HL-60 (cell line): ENCODE data around the gene EXOC6B.

ENCODE experiments used
- DNase-seq, 2 experiments: peaks; one replicate each; pipeline ENCODE4 v3.0.0-alpha.2; 2010 to 2020; ENCODE audit warnings: low read depth in 1 of 2, low spot score in 1 of 2
- H3K27ac ChIP-seq: fragments of 250-450 bp; sonication (Bioruptor Pico); replicated peaks from 2 replicates; pipeline ENCODE4 v1.5.1; 2020; ENCODE audit warnings: mild to moderate bottlenecking, moderate library complexity
- H3K27me3 ChIP-seq: fragments of 250-450 bp; sonication (Bioruptor Pico); 2 replicates; pipeline ENCODE4 v1.5.1; 2021; ENCODE audit warnings: mild to moderate bottlenecking, moderate library complexity; ENCODE audit not compliant: insufficient read depth, poor library complexity, severe bottlenecking
- H3K4me3 ChIP-seq: replicated peaks from 2 replicates; pipeline ENCODE4 v1.5.1; 2011; ENCODE audit warnings: mild to moderate bottlenecking, control low read depth, low read length; ENCODE audit not compliant: insufficient read depth
- CTCF ChIP-seq: IDR thresholded peaks from one replicate; pipeline ENCODE4 v1.5.1; 2011; ENCODE audit warnings: low read length, control low read depth, inconsistent platforms; ENCODE audit not compliant: insufficient read depth
- GABPA ChIP-seq: IDR thresholded peaks from 2 replicates; pipeline ENCODE4 v1.6.1; 2012; ENCODE audit warnings: low read depth
- POLR2AphosphoS5 ChIP-seq: IDR thresholded peaks from 2 replicates; pipeline ENCODE4 v1.6.1; 2012; ENCODE audit warnings: low read depth
- REST ChIP-seq: IDR thresholded peaks from 2 replicates; pipeline ENCODE4 v1.6.1; 2012; ENCODE audit warnings: low read depth; ENCODE audit not compliant: insufficient replicate concordance
- SPI1 ChIP-seq: IDR thresholded peaks from 2 replicates; pipeline ENCODE4 v1.6.1; 2012; ENCODE audit warnings: low read depth, mild to moderate bottlenecking, borderline replicate concordance

Gene EXOC6B

DNA sequence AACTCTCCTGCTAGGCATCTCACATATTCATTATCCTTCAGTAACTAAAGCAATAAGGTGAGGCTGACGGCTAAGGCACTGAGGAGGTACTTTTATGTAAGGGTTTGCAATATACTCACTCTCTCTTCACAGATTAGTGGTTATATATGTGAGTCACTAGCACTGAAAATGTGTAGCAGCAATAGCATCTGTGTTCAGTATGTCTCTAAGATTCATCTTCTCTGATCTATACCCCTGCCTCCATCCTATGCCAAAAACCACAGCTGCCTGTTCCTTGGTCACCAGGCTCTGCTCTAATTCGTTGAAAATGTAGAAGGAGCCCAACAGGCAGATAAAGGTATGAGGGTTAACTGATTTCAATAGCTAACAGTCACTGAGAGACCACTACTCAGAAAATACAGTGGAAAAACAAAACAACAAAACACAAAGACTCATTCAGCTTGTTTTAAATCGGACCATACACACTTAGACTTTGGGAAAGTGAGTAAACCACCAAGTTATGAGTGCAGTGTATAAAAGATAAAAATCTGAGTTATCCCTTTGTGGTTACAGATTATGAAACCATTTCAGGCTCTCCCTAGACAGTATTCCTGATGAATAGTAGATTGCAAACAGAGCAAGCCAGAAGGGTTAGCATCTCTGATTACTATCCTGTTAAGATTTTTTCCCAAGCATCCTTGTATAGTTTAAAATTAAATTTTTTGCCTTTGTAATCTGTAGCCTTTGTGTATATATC is 602.8 kb downstream of the EXOC6B start:
- DNase-seq, result no peak
- Histone ChIP-seq H3K27ac (no peak overlapping the region), H3K4me3 (no peak overlapping the region), H3K27me3 (no peaks in the 10 kb centered on the region)
- TF ChIP-seq SPI1 (no peak), GABPA (no peak), CTCF (no peak), POLR2AphosphoS5 (no peak), REST (no peak)

GRCh38 chr2:72220170-72220569 is 605.7 kb downstream of the EXOC6B start:
- Histone ChIP-seq H3K27me3 (no peaks in the 10 kb centered on the region), H3K4me3 (no peak overlapping the region), H3K27ac (no peak overlapping the region)
- no peak for DNase-seq
- no peak for TF ChIP-seq CTCF
- TF ChIP-seq POLR2AphosphoS5, result no peak
- TF ChIP-seq GABPA, result no peak
- no peak for TF ChIP-seq REST
- no peak for TF ChIP-seq SPI1

DNA sequence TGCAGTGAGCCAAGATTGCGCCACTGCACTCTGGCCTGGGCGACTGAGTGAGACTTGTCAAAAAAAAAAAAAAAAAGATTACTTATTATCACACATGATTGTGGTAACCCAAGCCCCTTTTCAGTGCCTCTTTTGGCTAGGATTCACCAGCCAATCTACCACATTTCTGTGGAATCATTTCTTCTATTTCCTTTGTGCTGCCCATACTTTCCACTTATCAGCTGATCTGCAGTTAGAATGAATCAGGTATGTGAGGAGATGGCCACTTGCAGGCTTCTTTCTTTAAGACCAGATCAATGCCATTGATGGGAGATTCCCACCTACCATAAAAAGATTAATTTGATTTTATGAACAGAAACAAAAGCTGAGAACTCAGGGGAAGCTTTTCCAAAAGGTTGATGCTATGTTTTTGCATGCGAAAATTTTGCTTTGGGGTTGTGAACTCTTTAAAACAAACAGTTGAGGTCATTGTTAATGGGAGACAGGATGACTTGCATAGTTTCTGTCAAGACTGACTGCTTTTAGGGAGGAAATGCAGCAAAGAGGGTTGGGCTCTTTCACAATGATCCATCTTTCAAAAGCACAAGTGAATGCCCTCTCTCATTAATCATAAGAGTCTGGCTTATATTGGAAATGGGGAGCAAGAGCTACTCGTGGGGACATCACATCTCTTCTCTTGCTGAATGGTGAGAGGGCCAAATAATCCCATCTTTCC is 611.2 kb downstream of the EXOC6B start:
- H3K27me3 ChIP-seq, result no peaks in the 10 kb centered on the region
- H3K27ac ChIP-seq, result no peak overlapping the region
- no peak overlapping the region for H3K4me3 ChIP-seq
- no peak for TF ChIP-seq CTCF
- no peak for TF ChIP-seq SPI1
- no peak for TF ChIP-seq REST
- no peak for DNase-seq
